GM18907 (cell line): ENCODE data around the gene KRT2.

Experiments
- ATAC-seq: cut with Tn5 transposase; IDR thresholded peaks from one replicate; pipeline ENCODE4 v1.9.1; 2021; ENCODE audit warnings: mild to moderate bottlenecking, moderate library complexity; ENCODE audit not compliant: unreplicated experiment

KRT2 gene

DNA sequence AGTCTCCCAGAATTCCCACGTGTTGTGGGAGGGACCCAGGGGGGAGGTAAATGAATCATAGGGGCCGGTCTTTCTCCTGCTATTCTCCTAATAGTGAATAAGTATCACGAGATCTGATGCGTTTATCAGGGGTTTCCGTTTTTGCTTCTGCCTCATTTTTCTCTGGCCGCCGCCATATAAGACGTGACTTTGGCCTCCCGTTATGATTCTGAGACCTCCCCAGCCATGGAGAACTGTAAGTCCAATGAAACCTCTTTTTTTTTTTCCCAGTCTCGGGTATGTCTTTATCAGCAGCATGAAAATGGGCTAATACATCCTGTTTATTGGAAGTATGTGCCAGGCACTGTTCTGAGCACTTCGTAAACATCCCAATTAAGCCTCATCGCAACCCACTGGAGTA lies 51.5 kb downstream of the KRT2 start:
- ATAC-seq = no peak

GRCh38 chr12:52600071-52600470 lies 51.9 kb downstream of the KRT2 start:
- no peak for ATAC-seq

GRCh38 chr12:52598966-52599365 lies 53.0 kb downstream of the KRT2 start:
- ATAC-seq = no peak
